ENCODE measurements around the gene HES4. TPM values are rescaled to one million over a fixed set of nuclear protein-coding genes. Genes with fewer than 3 reads are reported as not detected.

The HES4 gene
- total RNA-seq, 1 donor from 2014 or later, result 37.6 TPM

DNA sequence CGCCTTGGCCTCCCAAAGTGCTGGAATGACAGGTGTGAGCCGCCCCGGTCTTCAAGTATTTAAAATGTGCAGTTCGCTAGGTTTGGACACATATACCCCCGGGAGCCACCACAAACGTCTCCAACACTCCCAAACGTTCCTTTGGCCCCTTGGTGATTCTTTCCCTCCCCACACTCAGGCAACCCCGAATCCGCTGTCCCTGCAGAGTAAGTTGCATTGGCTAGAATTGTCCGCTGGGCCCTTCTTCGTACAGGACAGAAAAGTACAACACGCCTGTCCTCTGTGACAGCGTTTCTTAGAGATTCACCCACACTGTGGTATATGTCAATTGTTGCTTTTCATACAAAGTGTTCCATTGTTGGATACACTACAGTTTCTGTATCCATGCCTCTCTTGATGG lies 14.8 kb downstream of the HES4 start:
- Mint-ChIP-seq H3K27me3 (peaks cover 57% of the 10 kb centered on the region), H3K27ac (no peak overlapping the region), H3K36me3 (no peaks in the 10 kb centered on the region), H3K4me3 (no peak overlapping the region), H3K9me3 (no peaks in the 10 kb centered on the region), H3K4me1 (ENCODE audit: unreplicated experiment) (no peaks in the 10 kb centered on the region)
- no peak for DNase-seq (ENCODE audit: extremely low spot score, unreplicated experiment)
- no peak for TF ChIP-seq CTCF (conservative IDR thresholded peaks at IDR 0.05)

- H3K4me3 Mint-ChIP-seq, result no peak overlapping the region
- no peaks in the 10 kb centered on the region for H3K9me3 Mint-ChIP-seq
- peak; percentile 60 for TF ChIP-seq CTCF (conservative IDR thresholded peaks at IDR 0.05)
- no peaks in the 10 kb centered on the region for H3K36me3 Mint-ChIP-seq
- DNase-seq (ENCODE audit: extremely low spot score, unreplicated experiment), result no peak
- peaks cover 52% of the 10 kb centered on the region for H3K27me3 Mint-ChIP-seq
- no peaks in the 10 kb centered on the region for H3K4me1 Mint-ChIP-seq (ENCODE audit: unreplicated experiment)
- H3K27ac Mint-ChIP-seq, result no peak overlapping the region
Measured at GRCh38 chr1:984476-984814, 15.5 kb downstream of the HES4 start.

DNA sequence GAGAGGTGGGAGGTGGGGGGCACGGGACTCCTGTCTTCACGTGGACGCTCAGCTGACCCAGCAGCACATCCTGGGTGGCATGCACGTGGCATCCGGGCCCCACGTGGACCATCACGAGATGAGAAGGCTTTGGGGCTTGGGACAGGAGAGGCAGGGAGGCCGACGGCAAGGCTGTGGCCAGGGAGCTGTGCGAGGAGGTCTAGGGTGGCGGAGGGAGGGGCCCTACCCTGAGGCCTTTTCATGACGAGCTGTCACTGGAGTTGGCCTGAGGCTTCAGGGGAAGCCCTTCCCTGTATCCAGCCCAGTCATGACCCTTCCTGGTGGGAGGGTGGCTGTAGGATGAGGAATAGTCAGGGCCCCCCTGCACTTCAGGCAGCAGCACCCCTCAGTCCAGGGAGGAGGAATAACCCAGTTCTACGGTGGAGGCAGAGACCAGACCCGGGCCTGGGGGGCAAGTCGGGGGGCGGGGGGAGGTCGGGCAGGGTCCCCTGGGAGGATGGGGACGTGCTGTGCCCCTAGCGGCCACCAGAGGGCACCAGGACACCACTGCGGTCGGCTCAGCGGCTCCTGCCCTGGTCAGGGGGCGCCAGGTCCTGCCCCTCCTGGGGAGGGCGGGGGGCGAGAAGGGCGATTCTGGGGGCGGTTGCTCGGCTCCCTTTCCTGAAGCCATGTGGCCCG lies 16.0 kb downstream of the HES4 start:
- Mint-ChIP-seq H3K4me3 (no peak overlapping the region), H3K9me3 (no peaks in the 10 kb centered on the region)
- TF ChIP-seq CTCF (conservative IDR thresholded peaks at IDR 0.05), result peak; percentile 96

GRCh38 chr1:982765-983436 lies 17.0 kb downstream of the HES4 start:
- no peak overlapping the region for H3K4me3 Mint-ChIP-seq
- DNase-seq (ENCODE audit: extremely low spot score, unreplicated experiment), result no peak
- H3K36me3 Mint-ChIP-seq, result no peaks in the 10 kb centered on the region
- TF ChIP-seq CTCF (conservative IDR thresholded peaks at IDR 0.05), result no peak
- no peaks in the 10 kb centered on the region for H3K9me3 Mint-ChIP-seq
- H3K4me1 Mint-ChIP-seq (ENCODE audit: unreplicated experiment), result no peaks in the 10 kb centered on the region
- H3K27me3 Mint-ChIP-seq, result peaks cover 37% of the 10 kb centered on the region
- H3K27ac Mint-ChIP-seq, result no peak overlapping the region

More for the DNA sequence above, 16.0 kb downstream of the HES4 start:
- H3K27me3 Mint-ChIP-seq, result peaks cover 47% of the 10 kb centered on the region
- no peaks in the 10 kb centered on the region for H3K4me1 Mint-ChIP-seq (ENCODE audit: unreplicated experiment)
- no peaks in the 10 kb centered on the region for H3K36me3 Mint-ChIP-seq
- no peak overlapping the region for H3K27ac Mint-ChIP-seq
- no peak for DNase-seq (ENCODE audit: extremely low spot score, unreplicated experiment)

GRCh38 chr1:981955-982558 lies 17.8 kb downstream of the HES4 start, which contains the start of gene PERM1:
PERM1 (minus strand) TSS chr1:982093; CDS start chr1:981029, 1,064 bp downstream.
- Mint-ChIP-seq H3K4me1 (ENCODE audit: unreplicated experiment) (no peaks in the 10 kb centered on the region), H3K4me3 (no peak within 1 kb of the TSS), H3K27ac (no peak within 1 kb of the TSS), H3K27me3 (peaks cover 33% of the 10 kb centered on the region), H3K36me3 (no peaks in the 10 kb centered on the region), H3K9me3 (no peaks in the 10 kb centered on the region)
- TF ChIP-seq CTCF (conservative IDR thresholded peaks at IDR 0.05), result no peak
- DNase-seq (ENCODE audit: extremely low spot score, unreplicated experiment), result no peak

Measured in type B pancreatic cell (in vitro differentiated cells).